ENCODE data around the gene MPPE1.
A peak's percentile ranks its signal among the peaks of the same experiment; 100 is the strongest.
"Not testable (repeated sequence)": the region's sequence is repeated elsewhere in the genome, so short reads cannot be mapped to it uniquely, and the experiment has no call there.

The MPPE1 gene

GRCh38 chr18:11908182-11909060 lies at the start of gene MPPE1:
MPPE1 (minus strand) TSS chr18:11908317; CDS start chr18:11897264, 11,053 bp downstream.
- DNase-seq: peak; percentile 66 to 84 (median 77)

- no peak for DNase-seq
Observed at GRCh38 chr18:11957636-11958035, 49.5 kb upstream of the MPPE1 start.

GRCh38 chr18:11956371-11957308 lies 48.5 kb upstream of the MPPE1 start:
- DNase-seq: no peak

- DNase-seq: no peak
Observed at GRCh38 chr18:11955239-11956029, 47.3 kb upstream of the MPPE1 start.

GRCh38 chr18:11953113-11953512 lies 45.0 kb upstream of the MPPE1 start:
- DNase-seq: no peak

GRCh38 chr18:11951390-11951851 lies 43.3 kb upstream of the MPPE1 start:
- no peak for DNase-seq

GRCh38 chr18:11950824-11951223 lies 42.7 kb upstream of the MPPE1 start:
- no peak for DNase-seq

GRCh38 chr18:11948852-11949523 lies 40.9 kb upstream of the MPPE1 start:
- DNase-seq: no peak

GRCh38 chr18:11947214-11948191 lies 39.4 kb upstream of the MPPE1 start:
- peak; percentile 24 to 63 (median 36) for DNase-seq

- DNase-seq: no peak
Observed at GRCh38 chr18:11946756-11947155, 38.6 kb upstream of the MPPE1 start.

GRCh38 chr18:11945834-11946659 lies 37.9 kb upstream of the MPPE1 start:
- DNase-seq: not testable (repeated sequence)

- no peak for DNase-seq
Observed at GRCh38 chr18:11944786-11945185, 36.7 kb upstream of the MPPE1 start.

- no peak for DNase-seq
Observed at GRCh38 chr18:11944252-11944651, 36.1 kb upstream of the MPPE1 start.

- DNase-seq: no peak
Observed at GRCh38 chr18:11943551-11943950, 35.4 kb upstream of the MPPE1 start.

- DNase-seq: no peak
Observed at GRCh38 chr18:11940956-11941355, 32.8 kb upstream of the MPPE1 start.

- peak; percentile 29 to 81 (median 56) for DNase-seq
Observed at GRCh38 chr18:11937874-11938478, 29.9 kb upstream of the MPPE1 start.

- no peak for DNase-seq
Observed at GRCh38 chr18:11932393-11932792, 24.3 kb upstream of the MPPE1 start.

GRCh38 chr18:11927497-11927896 lies 19.4 kb upstream of the MPPE1 start:
- no peak for DNase-seq

GRCh38 chr18:11925800-11926481 lies 17.8 kb upstream of the MPPE1 start:
- no peak for DNase-seq

Data from stimulated activated naive CD4-positive, alpha-beta T cell (primary cell).